Measurements from ENCODE around the gene CENPW. TPM values are rescaled to one million over a fixed set of nuclear protein-coding genes. Genes with fewer than 3 reads are reported as not detected.

Gene CENPW
- total RNA-seq, 1 experiment from 2014 or later: 62.1 TPM

GRCh38 chr6:126344181-126344580, 4.3 kb downstream of the CENPW start:
- CTCF ChIA-PET: no interaction called here
- no peak for ATAC-seq
- no peak for DNase-seq (ENCODE audit: low read depth, low spot score)
- Histone ChIP-seq H3K36me3 (ENCODE audit: control insufficient read depth, insufficient read depth, low read length) (peaks cover 2% of the 10 kb centered on the region; the same call in 1 of the 2 replicates), H3K27ac (ENCODE audit: low read length) (no peak overlapping the region), H3K4me1 (ENCODE audit: control insufficient read depth, insufficient read depth, low read length) (peaks cover 10% of the 10 kb centered on the region), H3K27me3 (ENCODE audit: control insufficient read depth, insufficient read depth, low read length) (no peaks in the 10 kb centered on the region), H3K9me3 (ENCODE audit: control insufficient read depth, insufficient read depth, low read depth, low read length) (no peaks in the 10 kb centered on the region), H3K4me3 (ENCODE audit: low read depth in 2 of 2, low read length in 2 of 2) (no peak overlapping the region)
- no TSS peak for BruUV-seq (replicated peaks)
- POLR2A ChIA-PET: no interaction called here
- in situ Hi-C loops (cut with HindIII; ENCODE audit: low pct_unique_long_range_greater_than_20kb, low sequenced_read_pairs) (no loop called here), intact Hi-C loops (cut with micrococcal nuclease; ENCODE audit: unreplicated experiment) (loop anchor here (10.0 kb wide), 1 partner anchor 349 kb away; no protein-coding TSS in a partner anchor)
- no peak for TF ChIP-seq REST (IDR thresholded peaks at IDR 0.05; ENCODE audit: insufficient read depth in 1 of 2, low read depth in 2 of 2, low read length in 1 of 2)
- no peak for TF ChIP-seq SIN3A (IDR thresholded peaks at IDR 0.05; ENCODE audit: borderline replicate concordance, insufficient read depth, low read depth, low read length)
- no peak for TF ChIP-seq CTCF (IDR thresholded peaks at IDR 0.05)
- TF ChIP-seq TCF7L2 (IDR thresholded peaks at IDR 0.05; ENCODE audit: low read depth, low read length): no peak
- no peak for TF ChIP-seq POLR2AphosphoS5 (IDR thresholded peaks at IDR 0.05; ENCODE audit: low read depth, low read length)

- TF ChIP-seq SIN3A (IDR thresholded peaks at IDR 0.05; ENCODE audit: borderline replicate concordance, insufficient read depth, low read depth, low read length) (no peak), POLR2AphosphoS5 (IDR thresholded peaks at IDR 0.05; ENCODE audit: low read depth, low read length) (no peak)
- Histone ChIP-seq H3K9me3 (ENCODE audit: control insufficient read depth, insufficient read depth, low read depth, low read length) (no peaks in the 10 kb centered on the region), H3K36me3 (ENCODE audit: control insufficient read depth, insufficient read depth, low read length) (peaks cover 2% of the 10 kb centered on the region; the same call in 1 of the 2 replicates), H3K4me3 (ENCODE audit: low read depth in 2 of 2, low read length in 2 of 2) (no peak overlapping the region), H3K4me1 (ENCODE audit: control insufficient read depth, insufficient read depth, low read length) (no peaks in the 10 kb centered on the region), H3K27ac (ENCODE audit: low read length) (no peak overlapping the region), H3K27me3 (ENCODE audit: control insufficient read depth, insufficient read depth, low read length) (no peaks in the 10 kb centered on the region)
- ChIA-PET POLR2A (no interaction called here), CTCF (no interaction called here)
- in situ Hi-C loops (cut with HindIII; ENCODE audit: low pct_unique_long_range_greater_than_20kb, low sequenced_read_pairs) (no loop called here), intact Hi-C loops (cut with micrococcal nuclease; ENCODE audit: unreplicated experiment) (no loop called here)
- ATAC-seq (no peak), DNase-seq (ENCODE audit: low read depth, low spot score) (no peak)
- no TSS peak for BruUV-seq (replicated peaks)
Observed at GRCh38 chr6:126351960-126352359, 12.0 kb downstream of the CENPW start.

GRCh38 chr6:126352514-126352913, 12.6 kb downstream of the CENPW start:
- no peak for DNase-seq (ENCODE audit: low read depth, low spot score)
- BruUV-seq (replicated peaks): no TSS peak
- Histone ChIP-seq H3K27me3 (ENCODE audit: control insufficient read depth, insufficient read depth, low read length) (no peaks in the 10 kb centered on the region), H3K36me3 (ENCODE audit: control insufficient read depth, insufficient read depth, low read length) (peaks cover 2% of the 10 kb centered on the region; the same call in 1 of the 2 replicates), H3K27ac (ENCODE audit: low read length) (no peak overlapping the region), H3K9me3 (ENCODE audit: control insufficient read depth, insufficient read depth, low read depth, low read length) (no peaks in the 10 kb centered on the region), H3K4me3 (ENCODE audit: low read depth in 2 of 2, low read length in 2 of 2) (no peak overlapping the region), H3K4me1 (ENCODE audit: control insufficient read depth, insufficient read depth, low read length) (no peaks in the 10 kb centered on the region)
- no peak for ATAC-seq
- POLR2A ChIA-PET: no interaction called here
- TF ChIP-seq CTCF (IDR thresholded peaks at IDR 0.05): no peak
- TF ChIP-seq TCF7L2 (IDR thresholded peaks at IDR 0.05; ENCODE audit: low read depth, low read length): no peak
- no peak for TF ChIP-seq SIN3A (IDR thresholded peaks at IDR 0.05; ENCODE audit: borderline replicate concordance, insufficient read depth, low read depth, low read length)
- no peak for TF ChIP-seq POLR2AphosphoS5 (IDR thresholded peaks at IDR 0.05; ENCODE audit: low read depth, low read length)
- no peak for TF ChIP-seq REST (IDR thresholded peaks at IDR 0.05; ENCODE audit: insufficient read depth in 1 of 2, low read depth in 2 of 2, low read length in 1 of 2)
- intact Hi-C loops (cut with micrococcal nuclease; ENCODE audit: unreplicated experiment): no loop called here
- CTCF ChIA-PET: no interaction called here
- in situ Hi-C loops (cut with HindIII; ENCODE audit: low pct_unique_long_range_greater_than_20kb, low sequenced_read_pairs): no loop called here
